HCT116 (cell line): ENCODE measurements around the gene POLR2C. TPM values are rescaled to one million over a fixed set of nuclear protein-coding genes. Genes with fewer than 3 reads are reported as not detected.

ENCODE experiments used
- ATAC-seq: fragments of 200-7000 bp; cut with Tn5 transposase; 2 replicates; pipeline ENCODE4 v1.9.1; 2020; ENCODE audit warnings: mild to moderate bottlenecking, moderate library complexity
- BruUV-seq: library from RNA; stranded (reverse); fragments of 400-500 nt; replicated peaks from 2 replicates; lab custom pipeline; 2021; lab: Mats Ljungman, UMichigan
- CTCF ChIA-PET: fragments of 300-600 bp; sonication (Branson Sonifier 250); formaldehyde crosslinking; loops from one replicate; lab custom pipeline; 2021; ENCODE audit warnings: antibody characterized with exemption; lab: Charles Lee
- POLR2A ChIA-PET: fragments of 300-600, 350-600 bp; sonication (Branson Sonifier 250); formaldehyde crosslinking; loops from one replicate; lab custom pipeline; 2021; ENCODE audit warnings: antibody characterized with exemption; lab: Charles Lee
- RAD21 ChIA-PET, 2 experiments: fragments of 300-600 bp; sonication (Branson Sonifier 250); formaldehyde crosslinking; loops; one replicate each; lab custom pipeline; 2023; ENCODE audit warnings: low total read pairs in 2 of 2; ENCODE audit not compliant: uncharacterized antibody in 2 of 2, unreplicated experiment in 2 of 2, low non-redundant PET in 1 of 2; lab: Charles Lee
- DNase-seq: peaks from one replicate; pipeline ENCODE4 v3.0.0-alpha.2; 2010; ENCODE audit warnings: low read depth, low spot score
- H2AFZ ChIP-seq: fragments of 200-600 bp; shearing (Covaris generic), sonication (generic); 2 replicates; pipeline ENCODE4 v1.6.1; 2017; ENCODE audit warnings: low read depth, mixed run types, mixed read lengths, antibody characterized with exemption, low read length; ENCODE audit not compliant: poor library complexity, severe bottlenecking
- H3K27ac ChIP-seq: 2 replicates; pipeline ENCODE4 v1.5.1; 2012; ENCODE audit warnings: low read depth, low read length
- H3K27me3 ChIP-seq: fragments of 200-600 bp; sonication (generic); 2 replicates; pipeline ENCODE4 v1.6.1; 2016; ENCODE audit warnings: mixed run types, low read length, mixed read lengths; ENCODE audit not compliant: insufficient read depth
- H3K36me3 ChIP-seq, 2 experiments: fragments of 200-500 bp in 1 of 2; fragments of 200-600 bp in 1 of 2; sonication (Bioruptor generic) in 1 of 2; sonication (generic) in 1 of 2; 2 replicates each; pipeline versions ENCODE4 v1.5.1 to v1.6.1; 2014 to 2016; ENCODE audit warnings: low read length in 2 of 2, inconsistent platforms in 1 of 2, mixed read lengths in 1 of 2, mixed run types in 1 of 2; ENCODE audit not compliant: insufficient read depth in 2 of 2, control insufficient read depth in 1 of 2
- H3K4me1 ChIP-seq, 2 experiments: fragments of 200-600 bp in 1 of 2; sonication (generic) in 1 of 2; 2 replicates each; pipeline versions ENCODE4 v1.5.1 to v1.6.1; 2012 to 2017; ENCODE audit warnings: low read length in 2 of 2, inconsistent platforms in 1 of 2, mild to moderate bottlenecking in 1 of 2, mixed read lengths in 1 of 2, mixed run types in 1 of 2, moderate library complexity in 1 of 2; ENCODE audit not compliant: insufficient read depth in 2 of 2, control insufficient read depth in 1 of 2
- H3K4me2 ChIP-seq: fragments of 200-600 bp; sonication (generic); 2 replicates; pipeline ENCODE4 v1.6.1; 2017; ENCODE audit warnings: mixed run types, low read length, mixed read lengths
- H3K4me3 ChIP-seq, 2 experiments: fragments of 200-600 bp in 1 of 2; sonication (generic) in 1 of 2; replicated peaks in 1 of 2; 2 replicates each; pipeline ENCODE4 v1.5.1; 2011 to 2016; ENCODE audit warnings: low read length in 2 of 2, control low read depth in 1 of 2, low read depth in 1 of 2, mild to moderate bottlenecking in 1 of 2, mixed read lengths in 1 of 2, mixed run types in 1 of 2
- H3K79me2 ChIP-seq: fragments of 200-600 bp; sonication (generic); 2 replicates; pipeline ENCODE4 v1.6.1; 2017; ENCODE audit warnings: mild to moderate bottlenecking, mixed run types, low read length, moderate library complexity, mixed read lengths; ENCODE audit not compliant: insufficient read depth
- H3K9ac ChIP-seq: fragments of 200-600 bp; sonication (generic); 2 replicates; pipeline ENCODE4 v1.6.1; 2016; ENCODE audit warnings: low read length, mixed read lengths
- H3K9me2 ChIP-seq: fragments of 200-600 bp; sonication (generic), shearing (Covaris generic); 2 replicates; pipeline ENCODE4 v1.6.1; 2017; ENCODE audit warnings: mixed run types, mild to moderate bottlenecking, moderate library complexity; ENCODE audit not compliant: insufficient read depth
- H3K9me3 ChIP-seq, 2 experiments: fragments of 200-500 bp in 1 of 2; fragments of 200-600 bp in 1 of 2; sonication (Bioruptor generic) in 1 of 2; sonication (generic) in 1 of 2; 2 replicates each; pipeline ENCODE4 v1.6.1; 2014 to 2017; ENCODE audit warnings: low read length in 2 of 2, mixed read lengths in 2 of 2, inconsistent platforms in 1 of 2, low read depth in 1 of 2, mild to moderate bottlenecking in 1 of 2, mixed run types in 1 of 2, moderate library complexity in 1 of 2; ENCODE audit not compliant: control insufficient read depth in 1 of 2, insufficient read depth in 1 of 2
- H4K20me1 ChIP-seq: fragments of 200-600 bp; sonication (generic), shearing (Covaris generic); 2 replicates; pipeline ENCODE4 v1.6.1; 2017; ENCODE audit warnings: mixed run types, mild to moderate bottlenecking, moderate library complexity; ENCODE audit not compliant: insufficient read depth
- ATF3 ChIP-seq: IDR thresholded peaks from 2 replicates; pipeline ENCODE4 v1.6.1; 2012
- CBX3 ChIP-seq: IDR thresholded peaks from 2 replicates; pipeline ENCODE4 v1.6.1; 2012; ENCODE audit warnings: low read depth
- FOSL1 ChIP-seq: IDR thresholded peaks from 2 replicates; pipeline ENCODE4 v1.6.1; 2012; ENCODE audit warnings: low read depth
- JUND ChIP-seq: IDR thresholded peaks from 2 replicates; pipeline ENCODE4 v1.6.1; 2012
- POLR2A ChIP-seq: IDR thresholded peaks from 2 replicates; pipeline ENCODE4 v1.7.0; 2011; ENCODE audit warnings: borderline replicate concordance; ENCODE audit not compliant: insufficient read depth, insufficient read length; ENCODE audit errors: extremely low read depth
- SIN3A ChIP-seq: IDR thresholded peaks from 2 replicates; pipeline ENCODE4 v1.6.1; 2012; ENCODE audit warnings: low read depth
- TCF7L2 ChIP-seq: IDR thresholded peaks from 2 replicates; pipeline ENCODE4 v1.7.0; 2011; ENCODE audit warnings: borderline replicate concordance, inconsistent platforms; ENCODE audit not compliant: insufficient read depth, insufficient read length; ENCODE audit errors: extremely low read depth
- YY1 ChIP-seq: IDR thresholded peaks from 2 replicates; pipeline ENCODE4 v1.6.1; 2011; ENCODE audit warnings: low read length, low read depth, moderate library complexity, mild to moderate bottlenecking; ENCODE audit not compliant: insufficient replicate concordance; ENCODE audit errors: extremely low read depth
- ZBTB33 ChIP-seq: IDR thresholded peaks from 2 replicates; pipeline ENCODE4 v1.6.1; 2011; ENCODE audit warnings: mild to moderate bottlenecking, low read length, moderate library complexity; ENCODE audit not compliant: insufficient replicate concordance; ENCODE audit errors: extremely low read depth
- intact Hi-C: fragments of 100-400 bp; cut with micrococcal nuclease; formaldehyde crosslinking; loops from 2 replicates; pipeline ENCODE4 v1.10.0; 2022
- total RNA-seq: library from RNA; stranded (reverse); gene quantifications from one replicate; pipeline ENCODE4 v1.2.1, GENCODE V29; 2021; ENCODE audit not compliant: unreplicated experiment
- TF ChIP-seq, protein P1 (sequence below), 3 experiments: fragments of 200-600 bp in 1 of 3; sonication (generic) in 1 of 3; IDR thresholded peaks in 2 of 3; conservative IDR thresholded peaks in 1 of 3; 2 replicates each; pipeline ENCODE4 v1.5.1; 2012 to 2017; ENCODE audit warnings: low read depth in 2 of 3, low read length in 2 of 3, antibody characterized with exemption in 1 of 3, borderline replicate concordance in 1 of 3, control low read depth in 1 of 3, mild to moderate bottlenecking in 1 of 3, mixed read lengths in 1 of 3, mixed run types in 1 of 3, moderate library complexity in 1 of 3; ENCODE audit not compliant: insufficient read depth in 1 of 3

The POLR2C gene
- total RNA-seq, 1 experiment from 2014 or later: 74.4 TPM

GRCh38 chr16:57501492-57501891 is 39.0 kb downstream of the POLR2C start:
- Histone ChIP-seq H3K27me3 (no peaks in the 10 kb centered on the region), H4K20me1 (no peaks in the 10 kb centered on the region), H3K9ac (no peak overlapping the region), H3K9me3 (no peaks in the 10 kb centered on the region), H3K4me2 (no peak overlapping the region), H3K27ac (no peak overlapping the region), H2AFZ (no peak overlapping the region), H3K36me3 (no peaks in the 10 kb centered on the region), H3K4me1 (no peaks in the 10 kb centered on the region), H3K4me3 (no peak overlapping the region), H3K79me2 (no peaks in the 10 kb centered on the region), H3K9me2 (no peaks in the 10 kb centered on the region)
- ChIA-PET CTCF (no interaction called here), RAD21 (no interaction called here), POLR2A (no interaction called here)
- intact Hi-C loops: no loop called here
- DNase-seq: no peak
- ATAC-seq: no peak
- BruUV-seq: no TSS peak
- TF ChIP-seq CBX3 (no peak), SIN3A (no peak), TCF7L2 (no peak), FOSL1 (no peak), ATF3 (no peak), YY1 (no peak), ZBTB33 (no peak), JUND (no peak), POLR2A (no peak)
- TF ChIP-seq, protein P1, sequence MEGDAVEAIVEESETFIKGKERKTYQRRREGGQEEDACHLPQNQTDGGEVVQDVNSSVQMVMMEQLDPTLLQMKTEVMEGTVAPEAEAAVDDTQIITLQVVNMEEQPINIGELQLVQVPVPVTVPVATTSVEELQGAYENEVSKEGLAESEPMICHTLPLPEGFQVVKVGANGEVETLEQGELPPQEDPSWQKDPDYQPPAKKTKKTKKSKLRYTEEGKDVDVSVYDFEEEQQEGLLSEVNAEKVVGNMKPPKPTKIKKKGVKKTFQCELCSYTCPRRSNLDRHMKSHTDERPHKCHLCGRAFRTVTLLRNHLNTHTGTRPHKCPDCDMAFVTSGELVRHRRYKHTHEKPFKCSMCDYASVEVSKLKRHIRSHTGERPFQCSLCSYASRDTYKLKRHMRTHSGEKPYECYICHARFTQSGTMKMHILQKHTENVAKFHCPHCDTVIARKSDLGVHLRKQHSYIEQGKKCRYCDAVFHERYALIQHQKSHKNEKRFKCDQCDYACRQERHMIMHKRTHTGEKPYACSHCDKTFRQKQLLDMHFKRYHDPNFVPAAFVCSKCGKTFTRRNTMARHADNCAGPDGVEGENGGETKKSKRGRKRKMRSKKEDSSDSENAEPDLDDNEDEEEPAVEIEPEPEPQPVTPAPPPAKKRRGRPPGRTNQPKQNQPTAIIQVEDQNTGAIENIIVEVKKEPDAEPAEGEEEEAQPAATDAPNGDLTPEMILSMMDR (IDR thresholded peaks at IDR 0.05 in 2 of 3, conservative IDR thresholded peaks at IDR 0.05 in 1 of 3; ENCODE audit: borderline replicate concordance in 1 of 3, insufficient read depth in 1 of 3, low read depth in 2 of 3, low read length in 2 of 3): no peak
